OCI-LY1 (cell line): ENCODE data around the gene CDC14B.

Experiments
- CTCF ChIP-seq: fragments of 200-600 bp; sonication (generic), shearing (Covaris generic); IDR thresholded peaks from 2 replicates; pipeline ENCODE4 v1.5.1; 2017; ENCODE audit warnings: mild to moderate bottlenecking, antibody characterized with exemption, low read length, moderate library complexity, mixed read lengths
- EZH2 ChIP-seq: fragments of 200-600 bp; sonication (generic), shearing (Covaris generic); IDR thresholded peaks from 2 replicates; pipeline ENCODE4 v1.8.0; 2017; ENCODE audit warnings: borderline replicate concordance, mixed run types, mild to moderate bottlenecking, antibody characterized with exemption, low read length, moderate library complexity, mixed read lengths

DNA sequence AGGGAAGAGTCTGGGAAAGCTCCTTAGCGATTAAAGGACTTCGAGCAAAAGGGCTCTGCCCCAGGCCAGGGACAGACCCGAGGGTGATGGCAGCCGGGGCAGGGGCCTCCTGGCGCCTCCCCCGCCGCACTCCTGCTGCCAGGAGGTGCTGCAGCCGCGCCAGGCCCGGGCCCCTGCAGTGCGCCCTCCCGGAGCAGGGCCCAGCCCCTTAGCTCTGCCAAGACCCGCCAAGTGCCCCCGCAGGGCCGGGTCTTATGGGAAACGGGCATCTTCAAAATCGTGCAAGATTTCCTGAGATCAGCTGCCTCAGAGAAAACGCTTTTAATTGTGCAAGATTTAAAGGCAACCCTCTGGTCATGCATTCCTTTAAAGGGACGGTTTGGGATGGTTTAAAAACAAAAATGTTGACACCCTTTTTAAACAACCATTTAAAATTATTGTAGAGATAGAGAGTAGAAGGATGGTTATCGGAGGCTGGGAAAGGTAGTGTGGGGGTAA, 52.4 kb downstream of the CDC14B start:
- TF ChIP-seq CTCF (no peak), EZH2 (no peak)
